GM12878 (cell line): ENCODE data around the gene PLSCR3. TPM values are rescaled to one million over a fixed set of nuclear protein-coding genes. Genes with fewer than 3 reads are reported as not detected.

Experiments
- ATAC-seq: fragments of 200-7000 bp; cut with Tn5 transposase; 3 replicates; pipeline ENCODE4 v1.9.1; 2020; ENCODE audit warnings: mild to moderate bottlenecking, moderate library complexity
- BruUV-seq: library from RNA; stranded (reverse); fragments of 400-500 nt; replicated peaks from 2 replicates; lab custom pipeline; 2021; lab: Mats Ljungman, UMichigan
- CTCF ChIA-PET: fragments of 300-600 bp; sonication (Branson Sonifier 250); formaldehyde crosslinking; extraction: SDS; loops from one replicate; lab custom pipeline; 2021; ENCODE audit warnings: inconsistent platforms; lab: Yijun Ruan, JAX
- POLR2A ChIA-PET: fragments of 350-600 bp; formaldehyde crosslinking; extraction: SDS; loops from one replicate; lab custom pipeline; 2021; ENCODE audit warnings: inconsistent platforms; lab: Charles Lee
- RAD21 ChIA-PET: fragments of 300-600 bp; sonication (Branson Sonifier 250); formaldehyde crosslinking; loops from one replicate; lab custom pipeline; 2023; ENCODE audit warnings: antibody characterized with exemption; ENCODE audit not compliant: unreplicated experiment; lab: Charles Lee
- SMC1A ChIA-PET: fragments of 300-600 bp; sonication (Branson Sonifier 250); formaldehyde crosslinking; loops from one replicate; lab custom pipeline; 2023; ENCODE audit not compliant: unreplicated experiment, uncharacterized antibody; lab: Charles Lee
- DNase-seq: peaks from one replicate; pipeline ENCODE4 v3.0.0-alpha.2; 2011; ENCODE audit warnings: low read depth, low spot score
- FAIRE-seq: peaks from 3 replicates; lab custom pipeline; 2011; peaks lifted over from hg19 to GRCh38; lab: Jason Lieb, UNC
- H2AFZ ChIP-seq: 2 replicates; pipeline ENCODE4 v1.6.0; 2011; ENCODE audit warnings: low read depth, low read length, control low read depth; ENCODE audit not compliant: control insufficient read depth
- H3K27ac ChIP-seq: 2 replicates; pipeline ENCODE4 v1.5.1; 2011; ENCODE audit warnings: control low read depth; ENCODE audit not compliant: control insufficient read depth, insufficient read depth
- H3K27me3 ChIP-seq, 2 experiments: replicated peaks in 1 of 2; 2 replicates each; pipeline versions ENCODE4 v1.6.0 to v1.6.1; 2011; ENCODE audit warnings: low read length in 1 of 2; ENCODE audit not compliant: control insufficient read depth in 2 of 2, insufficient read depth in 2 of 2
- H3K36me3 ChIP-seq, 2 experiments: 2 replicates each; pipeline ENCODE4 v1.5.1; 2011; ENCODE audit warnings: low read length in 1 of 2; ENCODE audit not compliant: control insufficient read depth in 2 of 2, insufficient read depth in 2 of 2
- H3K4me1 ChIP-seq: 2 replicates; pipeline ENCODE4 v1.6.1; 2011; ENCODE audit warnings: mild to moderate bottlenecking, low read length, moderate library complexity, mixed read lengths; ENCODE audit not compliant: control insufficient read depth, insufficient read depth
- H3K4me2 ChIP-seq: 2 replicates; pipeline ENCODE4 v1.6.0; 2011; ENCODE audit warnings: control low read depth; ENCODE audit not compliant: control insufficient read depth, insufficient read depth
- H3K4me3 ChIP-seq: fragments of 200-600 bp; sonication (generic); 2 replicates; pipeline ENCODE4 v1.5.1; 2016
- H3K79me2 ChIP-seq: 2 replicates; pipeline ENCODE4 v1.6.0; 2011; ENCODE audit warnings: low read length; ENCODE audit not compliant: control insufficient read depth, insufficient read depth
- H3K9ac ChIP-seq: 2 replicates; pipeline ENCODE4 v1.8.0; 2011; ENCODE audit warnings: low read length, control low read depth, mixed read lengths; ENCODE audit not compliant: control insufficient read depth, insufficient read depth
- H3K9me3 ChIP-seq: replicated peaks from 3 replicates; pipeline ENCODE4 v1.5.1; 2011; ENCODE audit warnings: mild to moderate bottlenecking, low read length; ENCODE audit not compliant: control insufficient read depth, insufficient read depth
- H4K20me1 ChIP-seq: 2 replicates; pipeline ENCODE4 v1.6.0; 2011; ENCODE audit not compliant: control insufficient read depth, insufficient read depth
- BRCA1 ChIP-seq: IDR thresholded peaks from 2 replicates; pipeline ENCODE4 v1.6.1; 2011; ENCODE audit warnings: low read depth, low read length, improper control_type of control experiment
- CREB1 ChIP-seq: IDR thresholded peaks from 2 replicates; pipeline ENCODE4 v1.6.1; 2012; ENCODE audit warnings: low read depth, mild to moderate bottlenecking, inconsistent platforms
- FOXM1 ChIP-seq: IDR thresholded peaks from 2 replicates; pipeline ENCODE4 v1.6.1; 2012; ENCODE audit warnings: low read depth, mild to moderate bottlenecking, inconsistent platforms, low read length, moderate library complexity
- HCFC1 ChIP-seq: fragments of 150-350 bp; IDR thresholded peaks from 2 replicates; pipeline ENCODE4 v1.6.1; 2014; ENCODE audit warnings: low read length
- HDAC6 ChIP-seq: fragments of 200-600 bp; sonication (generic); IDR thresholded peaks from one replicate; pipeline ENCODE4 v1.8.0; 2017; ENCODE audit warnings: antibody characterized with exemption; ENCODE audit not compliant: unreplicated experiment
- IKZF1 ChIP-seq: fragments of 450-650 bp; conservative IDR thresholded peaks from 2 replicates; pipeline ENCODE4 v1.6.1; 2017; ENCODE audit warnings: antibody characterized with exemption, mild to moderate bottlenecking
- JUND ChIP-seq: IDR thresholded peaks from 2 replicates; pipeline ENCODE4 v1.6.1; 2012; ENCODE audit warnings: low read depth, mild to moderate bottlenecking, low read length, improper control_type of control experiment, moderate library complexity
- NFXL1 ChIP-seq: fragments of 450-650 bp; IDR thresholded peaks from 2 replicates; pipeline ENCODE4 v1.6.1; 2017; ENCODE audit warnings: antibody characterized with exemption, mild to moderate bottlenecking, borderline replicate concordance
- NFYA ChIP-seq: IDR thresholded peaks from 2 replicates; pipeline ENCODE4 v1.6.1; 2011; ENCODE audit warnings: low read depth, mild to moderate bottlenecking, low read length, improper control_type of control experiment, borderline replicate concordance
- REST ChIP-seq: IDR thresholded peaks from 2 replicates; pipeline ENCODE4 v1.6.1; 2012; ENCODE audit warnings: mild to moderate bottlenecking, low read depth, low read length
- SPI1 ChIP-seq: IDR thresholded peaks from 2 replicates; pipeline ENCODE4 v1.6.1; 2011; ENCODE audit warnings: low read depth, mild to moderate bottlenecking, low read length, moderate library complexity, borderline replicate concordance; ENCODE audit not compliant: insufficient read depth
- STAT1 ChIP-seq: fragments of 450-650 bp; conservative IDR thresholded peaks from 2 replicates; pipeline ENCODE4 v1.6.1; 2014; ENCODE audit warnings: antibody characterized with exemption, mild to moderate bottlenecking
- ZBTB40 ChIP-seq: fragments of 450-650 bp; IDR thresholded peaks from 2 replicates; pipeline ENCODE4 v1.6.1; 2016; ENCODE audit warnings: mild to moderate bottlenecking, moderate library complexity, borderline replicate concordance
- ZNF24 ChIP-seq: fragments of 450-650 bp; IDR thresholded peaks from 2 replicates; pipeline ENCODE4 v1.6.1; 2017; ENCODE audit warnings: antibody characterized with exemption, mild to moderate bottlenecking
- ZNF622 ChIP-seq: fragments of 450-650 bp; IDR thresholded peaks from 2 replicates; pipeline ENCODE4 v1.6.1; 2017; ENCODE audit warnings: mild to moderate bottlenecking, inconsistent platforms
- WGBS: methylation state at CpG from one replicate; pipeline ENCODE4 v1.1.6; 2016; ENCODE audit warnings: low lambda C conversion rate; ENCODE audit not compliant: insufficient replicate concordance, insufficient coverage; ENCODE audit errors: missing lambda C conversion rate; 5-methylcytosine and 5-hydroxymethylcytosine counted together
- in situ Hi-C: fragments of 300-500 bp; cut with MboI; formaldehyde crosslinking; loops from 9 replicates; pipeline ENCODE4 v1.14.3; 2018; ENCODE audit warnings: mixed read lengths
- intact Hi-C: fragments of 100-400 bp; cut with micrococcal nuclease; formaldehyde crosslinking; loops from one replicate; pipeline ENCODE4 v1.14.2; 2022; ENCODE audit not compliant: unreplicated experiment
- polyA plus RNA-seq, 11 experiments: library from polyadenylated mRNA; depleted of rRNA in 4 of 11; unstranded in 6 of 11; stranded (reverse) in 5 of 11; fragments of >200 nt; fragmentation: Nextera tagmentation in 4 of 11; fragmentation: Illumina TruSeq in 1 of 11; extraction: Ambion mirVana in 4 of 11; extraction: Trizol in 1 of 11; gene quantifications; 1 replicate in 1 of 11; 2 replicates in 10 of 11; pipeline versions ENCODE4 v1.2.1 to v1.2.3, GENCODE V29; 2011 to 2016; ENCODE audit warnings: inconsistent platforms in 2 of 11, missing spikeins in 2 of 11, low read depth in 1 of 11
- total RNA-seq, 4 experiments: library from RNA; depleted of rRNA in 3 of 4; stranded (reverse); fragments of >200 nt in 3 of 4; fragmentation: Illumina TruSeq in 1 of 4; extraction: Trizol in 1 of 4; gene quantifications; 2 replicates each; pipeline versions ENCODE4 v1.2.1 to v1.2.3, GENCODE V29; 2013 to 2021

The PLSCR3 gene
- total and polyA plus RNA-seq, 10 of the 15 experiments (the other 5 are each of a cell fraction or from before 2014, with no cell fraction given), result 9.9 to 51.4 (median 43.4) TPM

DNA sequence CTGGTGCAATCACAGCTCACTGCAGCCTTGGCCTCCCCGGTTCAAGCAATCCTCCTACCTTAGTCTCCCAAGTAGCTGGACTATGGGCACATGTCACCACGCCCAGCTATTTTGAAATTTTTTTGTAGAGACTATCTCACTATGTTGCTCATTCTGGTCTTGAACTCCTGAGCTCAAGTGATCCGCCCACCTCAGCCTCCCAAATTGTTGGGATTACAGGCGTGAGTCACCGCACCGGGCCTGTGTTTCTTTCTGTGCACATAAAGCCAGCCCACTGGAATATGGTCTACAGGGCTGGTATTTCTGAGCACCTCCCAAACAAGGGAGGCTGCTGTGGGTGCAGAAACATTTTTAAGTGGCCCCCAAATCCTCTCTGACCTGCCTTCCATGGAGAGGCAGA is 31.0 kb downstream of the PLSCR3 start:
- TF ChIP-seq FOXM1, result no peak
- no peak for TF ChIP-seq REST
- no peak for TF ChIP-seq NFYA
- TF ChIP-seq ZNF24, result no peak
- TF ChIP-seq NFXL1, result no peak
- TF ChIP-seq ZBTB40, result no peak
- TF ChIP-seq HDAC6, result no peak
- no peak for TF ChIP-seq ZNF622
- no peak for TF ChIP-seq CREB1
- TF ChIP-seq IKZF1, result no peak
- no peak for TF ChIP-seq SPI1
- TF ChIP-seq BRCA1, result no peak
- TF ChIP-seq JUND, result no peak
- no peak for TF ChIP-seq HCFC1
- no peak for TF ChIP-seq STAT1
- in situ Hi-C loops, result no loop called here
- Histone ChIP-seq H3K4me3 (no peak overlapping the region), H3K9me3 (no peaks in the 10 kb centered on the region), H3K79me2 (no peaks in the 10 kb centered on the region), H3K9ac (no peak overlapping the region), H2AFZ (no peak overlapping the region), H4K20me1 (no peaks in the 10 kb centered on the region), H3K27ac (no peak overlapping the region), H3K36me3 (no peaks in the 10 kb centered on the region), H3K4me1 (no peaks in the 10 kb centered on the region), H3K4me2 (no peak overlapping the region), H3K27me3 (no peaks in the 10 kb centered on the region)
- WGBS, result 51% methylated on average over 6 of the region's 6 CpGs
- no TSS peak for BruUV-seq
- FAIRE-seq, result no peak
- no peak for DNase-seq
- SMC1A ChIA-PET, result no interaction called here
- CTCF ChIA-PET, result interaction anchor here (3.5 kb wide), 1 partner anchor 9 kb away, joined by 15 read pairs; no protein-coding TSS in a partner anchor
- intact Hi-C loops, result no loop called here
- no peak for ATAC-seq
- POLR2A ChIA-PET, result interaction anchor here (0.6 kb wide), 1 partner anchor 118 kb away, joined by 4 read pairs; no protein-coding TSS in a partner anchor
- RAD21 ChIA-PET, result interaction anchor here (0.7 kb wide), 1 partner anchor 113 kb away, joined by 3 read pairs; no protein-coding TSS in a partner anchor
